AG04450 (cell line): ENCODE data around the gene RANBP3. TPM values are rescaled to one million over a fixed set of nuclear protein-coding genes. Genes with fewer than 3 reads are reported as not detected.
"Not testable (repeated sequence)": the region's sequence is repeated elsewhere in the genome, so short reads cannot be mapped to it uniquely, and the experiment has no call there.

Experiments used
- CTCF ChIA-PET: fragments of 300-600, 350-600 bp; formaldehyde crosslinking; extraction: SDS; loops from one replicate; lab custom pipeline; 2022; ENCODE audit warnings: antibody characterized with exemption, inconsistent platforms; lab: Charles Lee
- POLR2A ChIA-PET: fragments of 350-600 bp; formaldehyde crosslinking; extraction: SDS; loops from one replicate; lab custom pipeline; 2021; ENCODE audit warnings: antibody characterized with exemption, inconsistent platforms; lab: Yijun Ruan, JAX
- DNase-seq: peaks from one replicate; pipeline ENCODE4 v3.0.0-alpha.2; 2011; ENCODE audit warnings: low read depth, low spot score
- H3K27ac ChIP-seq: one replicate; pipeline ENCODE4 v1.5.1; 2012; ENCODE audit warnings: low read depth, low read length, control low read depth
- H3K27me3 ChIP-seq: one replicate; pipeline ENCODE4 v1.6.0; 2012; ENCODE audit warnings: low read length; ENCODE audit not compliant: control insufficient read depth, insufficient read depth
- H3K4me3 ChIP-seq: 2 replicates; pipeline ENCODE4 v1.5.1; 2011; ENCODE audit warnings: mild to moderate bottlenecking, low read depth, low read length, control low read depth
- H3K9me3 ChIP-seq: 2 replicates; pipeline ENCODE4 v1.5.1; 2012; ENCODE audit warnings: low read length; ENCODE audit not compliant: control insufficient read depth, insufficient read depth
- polyA plus RNA-seq: library from polyadenylated mRNA; depleted of rRNA; stranded (reverse); fragments of >200 nt; gene quantifications from 2 replicates; pipeline ENCODE4 v1.2.3, GENCODE V29; 2011
- TF ChIP-seq, protein P1 (sequence below): IDR thresholded peaks from 2 replicates; pipeline ENCODE4 v1.5.1; 2011; ENCODE audit warnings: low read depth, low read length, control low read depth, inconsistent platforms

The RANBP3 gene
- polyA plus RNA-seq, 1 experiment: 62.6 TPM

DNA sequence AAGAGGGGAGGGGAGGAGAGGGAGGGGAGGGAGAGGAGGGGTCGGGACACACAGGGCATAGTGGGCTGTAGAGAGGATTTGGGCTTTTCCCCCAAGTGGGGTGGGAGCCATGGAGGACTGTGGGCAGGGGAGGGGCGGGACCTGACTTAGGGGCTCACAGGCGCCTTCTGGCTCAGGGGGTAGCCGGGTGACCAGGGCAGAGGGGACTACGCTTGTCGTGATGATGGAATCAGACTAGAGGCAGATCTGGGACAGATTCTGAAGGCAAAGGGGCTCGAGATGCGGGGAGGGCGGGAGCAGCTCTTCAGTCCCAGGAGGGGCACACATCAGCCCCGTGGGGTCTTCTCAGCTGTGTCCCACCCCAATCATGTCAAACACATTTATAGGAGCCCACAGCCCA is 87.8 kb downstream of the RANBP3 start:
- Histone ChIP-seq H3K4me3 (no peak overlapping the region), H3K9me3 (peaks cover 4% of the 10 kb centered on the region; the same call in 1 of the 2 replicates), H3K27ac (peak overlapping the region; percentile 52), H3K27me3 (no peaks in the 10 kb centered on the region)
- TF ChIP-seq, protein P1, sequence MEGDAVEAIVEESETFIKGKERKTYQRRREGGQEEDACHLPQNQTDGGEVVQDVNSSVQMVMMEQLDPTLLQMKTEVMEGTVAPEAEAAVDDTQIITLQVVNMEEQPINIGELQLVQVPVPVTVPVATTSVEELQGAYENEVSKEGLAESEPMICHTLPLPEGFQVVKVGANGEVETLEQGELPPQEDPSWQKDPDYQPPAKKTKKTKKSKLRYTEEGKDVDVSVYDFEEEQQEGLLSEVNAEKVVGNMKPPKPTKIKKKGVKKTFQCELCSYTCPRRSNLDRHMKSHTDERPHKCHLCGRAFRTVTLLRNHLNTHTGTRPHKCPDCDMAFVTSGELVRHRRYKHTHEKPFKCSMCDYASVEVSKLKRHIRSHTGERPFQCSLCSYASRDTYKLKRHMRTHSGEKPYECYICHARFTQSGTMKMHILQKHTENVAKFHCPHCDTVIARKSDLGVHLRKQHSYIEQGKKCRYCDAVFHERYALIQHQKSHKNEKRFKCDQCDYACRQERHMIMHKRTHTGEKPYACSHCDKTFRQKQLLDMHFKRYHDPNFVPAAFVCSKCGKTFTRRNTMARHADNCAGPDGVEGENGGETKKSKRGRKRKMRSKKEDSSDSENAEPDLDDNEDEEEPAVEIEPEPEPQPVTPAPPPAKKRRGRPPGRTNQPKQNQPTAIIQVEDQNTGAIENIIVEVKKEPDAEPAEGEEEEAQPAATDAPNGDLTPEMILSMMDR: no peak
- CTCF ChIA-PET: interaction anchor here (0.7 to 4.6 kb wide), 2 partner anchors 78 to 86 kb away, joined by 5 to 141 read pairs; partner anchors contain the start of gene NRTN
- POLR2A ChIA-PET: interaction anchor here (1.3 to 2.1 kb wide), 3 partner anchors 14 to 86 kb away, joined by 8 to 10 read pairs (median 8); partner anchors contain the start of gene NDUFA11
- no peak for DNase-seq

DNA sequence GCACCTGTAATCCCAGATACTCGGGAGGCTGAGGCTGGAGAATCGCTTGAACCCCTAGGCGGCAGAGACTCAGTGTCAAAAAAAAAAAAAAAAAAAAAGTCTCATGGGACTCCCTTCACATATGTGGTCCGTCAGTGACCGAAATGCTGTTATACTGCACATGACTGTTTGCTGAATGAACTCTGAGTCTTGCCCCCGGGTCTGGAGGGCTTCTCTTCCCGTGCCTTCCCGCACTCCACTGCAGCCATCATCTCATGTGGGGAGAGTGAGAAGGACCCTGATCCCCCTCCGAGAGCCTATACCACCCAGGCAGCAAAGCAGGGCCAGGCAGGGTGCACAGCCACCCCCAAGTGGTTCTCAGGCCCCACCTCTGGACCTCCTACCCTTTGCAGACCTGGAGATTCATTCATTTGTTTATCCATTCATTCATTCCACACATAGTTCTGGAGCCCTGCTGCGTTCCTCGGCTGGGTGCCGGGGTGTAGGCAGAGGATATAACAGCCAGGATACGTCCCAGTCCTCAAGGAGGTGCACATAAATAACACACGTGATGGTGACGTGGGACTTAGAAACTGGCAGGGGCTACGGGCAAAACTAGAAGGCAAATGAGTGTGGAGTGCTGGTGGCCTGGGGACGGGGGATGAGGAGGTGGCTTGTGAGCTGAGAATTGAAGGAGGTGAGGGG is 88.5 kb downstream of the RANBP3 start:
- TF ChIP-seq, protein P1: no peak
- ChIA-PET CTCF (interaction anchor here (0.7 to 4.6 kb wide), 3 partner anchors 79 to 86 kb away, joined by 5 to 141 read pairs (median 6); partner anchors contain the start of gene NRTN), POLR2A (interaction anchor here (1.3 to 2.1 kb wide), 2 partner anchors 14 to 61 kb away, joined by 8 read pairs; partner anchors contain the start of gene NDUFA11)
- Histone ChIP-seq H3K27ac (peak overlapping the region; percentile 57), H3K9me3 (peaks cover 4% of the 10 kb centered on the region; the same call in 1 of the 2 replicates), H3K27me3 (no peaks in the 10 kb centered on the region), H3K4me3 (no peak overlapping the region)
- DNase-seq: peak; percentile 46

DNA sequence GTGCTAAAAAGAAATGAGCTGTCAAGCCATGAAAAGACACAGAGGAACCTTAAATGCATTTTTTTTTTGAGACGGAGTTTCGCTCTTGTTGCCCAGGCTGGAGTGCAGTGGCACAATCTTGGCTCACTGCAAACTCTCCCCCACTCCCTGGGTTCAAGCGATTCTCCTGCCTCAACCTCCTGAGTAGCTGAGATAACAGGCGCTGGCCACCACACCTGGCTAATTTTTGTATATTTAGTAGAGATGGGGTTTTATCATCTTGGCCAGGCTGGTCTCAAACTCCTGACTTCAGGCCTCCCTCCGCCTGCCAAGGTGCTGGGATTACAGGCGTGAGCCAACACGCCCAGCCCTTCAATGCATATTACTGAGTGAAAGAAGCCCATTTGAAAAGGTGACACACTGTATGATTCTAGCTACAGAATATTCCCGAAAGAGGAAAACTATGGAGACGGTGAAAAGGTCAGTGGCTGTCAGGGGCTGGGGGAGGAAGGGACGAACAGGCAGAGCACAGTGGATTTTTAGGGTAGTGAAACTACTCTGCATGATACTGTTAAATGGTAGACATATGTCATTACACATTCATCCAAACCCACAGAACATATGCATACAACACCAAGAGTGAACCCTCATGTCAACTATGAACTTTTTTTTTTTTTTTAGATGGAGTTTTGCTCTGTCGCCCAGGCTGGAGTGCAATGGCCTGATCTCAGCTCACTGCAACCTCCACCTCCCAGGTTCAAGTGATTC is 93.7 kb downstream of the RANBP3 start:
- not testable (repeated sequence) for H3K4me3 ChIP-seq, DNase-seq, H3K27ac ChIP-seq, H3K9me3 ChIP-seq, H3K27me3 ChIP-seq
- ChIA-PET CTCF (interaction anchor here (4.2 kb wide), 1 partner anchor 80 kb away, joined by 19 read pairs; no protein-coding TSS in a partner anchor), POLR2A (interaction anchor here (0.7 kb wide), 1 partner anchor 9 kb away, joined by 4 read pairs; no protein-coding TSS in a partner anchor)

DNA sequence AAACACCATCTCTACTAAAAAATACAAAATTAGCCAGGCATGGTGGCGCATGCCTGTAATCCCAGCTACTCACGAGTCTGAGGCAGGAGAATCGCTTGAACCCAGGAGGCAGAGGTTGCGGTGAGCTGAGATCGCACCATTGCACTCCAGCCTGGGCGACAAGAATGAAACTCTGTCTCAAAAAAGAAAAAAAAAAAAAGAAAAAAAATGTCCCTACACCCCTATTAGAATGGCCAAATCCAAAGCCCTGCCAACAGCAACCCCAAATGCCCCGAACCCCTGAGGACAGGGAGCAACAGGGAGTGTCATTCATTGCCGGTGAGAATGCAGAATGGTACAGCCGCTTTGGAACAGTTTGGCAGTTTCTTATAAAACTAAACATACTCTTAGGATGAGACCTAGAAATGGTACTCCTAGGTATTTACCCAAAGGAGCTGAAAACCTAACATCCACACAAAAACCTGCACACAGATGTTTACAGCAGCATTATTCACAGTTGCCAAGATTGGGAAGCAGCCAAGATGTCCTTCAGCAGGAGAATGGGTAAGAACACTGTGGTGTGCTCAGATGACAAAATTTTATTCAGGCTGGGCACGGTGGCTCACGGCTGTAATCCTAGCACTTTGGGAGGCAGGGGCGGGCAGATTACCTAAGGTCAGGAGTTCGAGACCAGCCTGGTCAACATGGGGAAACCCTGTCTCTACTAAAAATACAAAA is 94.6 kb downstream of the RANBP3 start:
- POLR2A ChIA-PET: interaction anchor here (1.4 kb wide), 1 partner anchor 20 kb away, joined by 5 read pairs; the partner anchor contains the start of gene NDUFA11
- CTCF ChIA-PET: interaction anchor here (0.7 to 4.2 kb wide), 2 partner anchors 79 to 110 kb away, joined by 3 to 19 read pairs; no protein-coding TSS in a partner anchor
- not testable (repeated sequence) for H3K9me3 ChIP-seq, H3K27me3 ChIP-seq, DNase-seq, H3K27ac ChIP-seq, H3K4me3 ChIP-seq

DNA sequence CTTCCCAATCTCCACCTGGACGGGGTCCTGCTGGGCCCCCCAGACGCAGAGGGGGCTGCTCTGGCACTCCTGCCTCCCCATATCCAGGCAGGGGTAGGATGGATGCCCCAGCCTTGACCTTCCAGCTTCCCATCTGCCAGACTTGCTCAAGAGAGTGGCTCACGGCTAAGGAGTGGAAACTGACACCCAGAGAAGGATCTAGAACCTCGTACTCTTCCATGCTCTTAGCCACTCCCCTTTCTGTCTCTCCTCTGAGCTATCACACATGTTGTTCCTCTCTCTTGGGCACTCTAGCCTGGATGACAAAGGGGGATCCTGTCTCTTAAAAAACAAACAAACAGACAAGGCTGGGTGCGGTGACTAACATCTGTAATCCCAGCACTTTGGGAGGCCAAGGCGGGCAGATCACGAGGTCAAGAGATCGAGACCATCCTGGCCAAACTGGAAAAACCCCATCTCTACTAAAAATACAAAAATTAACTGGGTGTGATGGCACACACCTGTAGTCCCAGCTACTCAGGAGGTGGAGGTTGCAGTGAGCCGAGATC is 95.4 kb downstream of the RANBP3 start:
- Histone ChIP-seq H3K27ac (no peak overlapping the region), H3K4me3 (no peak overlapping the region), H3K9me3 (peaks cover 4% of the 10 kb centered on the region; the same call in 1 of the 2 replicates), H3K27me3 (peaks cover 2% of the 10 kb centered on the region)
- TF ChIP-seq, protein P1: no peak
- ChIA-PET CTCF (interaction anchor here (0.7 to 4.2 kb wide), 2 partner anchors 78 to 111 kb away, joined by 3 to 19 read pairs; no protein-coding TSS in a partner anchor), POLR2A (interaction anchor here (1.4 kb wide), 1 partner anchor 21 kb away, joined by 5 read pairs; the partner anchor contains the start of gene NDUFA11)
- DNase-seq: no peak
